ENCODE measurements around the gene XPO4.
"Not testable (repeated sequence)": the region's sequence is repeated elsewhere in the genome, so short reads cannot be mapped to it uniquely, and the experiment has no call there.

Gene XPO4

GRCh38 chr13:20890540-20890939 is 12.0 kb downstream of the XPO4 start:
- not testable (repeated sequence) for DNase-seq

- DNase-seq = no peak
These were observed 20.3 kb downstream of the XPO4 start for GRCh38 chr13:20882206-20882605.

GRCh38 chr13:20877902-20878301 is 24.6 kb downstream of the XPO4 start:
- DNase-seq = no peak

GRCh38 chr13:20876802-20877201 is 25.7 kb downstream of the XPO4 start:
- DNase-seq = not testable (repeated sequence)

GRCh38 chr13:20874439-20874838 is 28.1 kb downstream of the XPO4 start:
- not testable (repeated sequence) for DNase-seq

GRCh38 chr13:20873348-20873747 is 29.2 kb downstream of the XPO4 start:
- DNase-seq = no peak

- no peak for DNase-seq
These were observed 31.7 kb downstream of the XPO4 start for GRCh38 chr13:20870829-20871228.

GRCh38 chr13:20869540-20869939 is 33.0 kb downstream of the XPO4 start:
- DNase-seq = no peak

GRCh38 chr13:20867408-20867807 is 35.1 kb downstream of the XPO4 start:
- no peak for DNase-seq

- not testable (repeated sequence) for DNase-seq
These were observed 40.9 kb downstream of the XPO4 start for GRCh38 chr13:20861666-20862065.

- no peak for DNase-seq
These were observed 41.7 kb downstream of the XPO4 start for GRCh38 chr13:20860844-20861243.

GRCh38 chr13:20856650-20857049 is 45.9 kb downstream of the XPO4 start:
- DNase-seq = no peak

GRCh38 chr13:20851844-20852402 is 50.6 kb downstream of the XPO4 start:
- DNase-seq = no peak

- DNase-seq = no peak
These were observed 53.6 kb downstream of the XPO4 start for GRCh38 chr13:20848944-20849343.

GRCh38 chr13:20848203-20848602 is 54.3 kb downstream of the XPO4 start:
- no peak for DNase-seq

- no peak for DNase-seq
These were observed 55.2 kb downstream of the XPO4 start for GRCh38 chr13:20847296-20847695.

- no peak for DNase-seq
These were observed 59.4 kb downstream of the XPO4 start for GRCh38 chr13:20843166-20843565.

- DNase-seq = no peak
These were observed 62.0 kb downstream of the XPO4 start for GRCh38 chr13:20840568-20840967.

GRCh38 chr13:20833900-20834679 is 68.5 kb downstream of the XPO4 start:
- DNase-seq = no peak

GRCh38 chr13:20832861-20833260 is 69.7 kb downstream of the XPO4 start:
- no peak for DNase-seq

- DNase-seq = no peak
These were observed 70.6 kb downstream of the XPO4 start for GRCh38 chr13:20831933-20832332.

- no peak for DNase-seq
These were observed 71.3 kb downstream of the XPO4 start for GRCh38 chr13:20831254-20831653.

GRCh38 chr13:20828539-20829364 is 73.8 kb downstream of the XPO4 start:
- DNase-seq = no peak

All from activated naive CD4-positive, alpha-beta T cell treated with anti-CD3 and anti-CD28 coated beads, Interleukin-2, amount 50 U/mL, for 16 hours (primary cell).